CD4-positive, alpha-beta T cell (primary cell): ENCODE results near the gene RNF133. TPM values are rescaled to one million over a fixed set of nuclear protein-coding genes. Genes with fewer than 3 reads are reported as not detected.

Experiments
- ATAC-seq: fragments of 200-7000 bp; cut with Tn5 transposase; one replicate; pipeline ENCODE4 v1.10.0; 2022; ENCODE audit warnings: mild to moderate bottlenecking; ENCODE audit not compliant: poor library complexity
- CTCF ChIA-PET: fragments of 350-600 bp; sonication (Branson Sonifier 250); formaldehyde crosslinking; loops from one replicate; lab custom pipeline; 2021; ENCODE audit warnings: antibody characterized with exemption, inconsistent platforms; lab: Charles Lee
- POLR2A ChIA-PET: fragments of 350-600 bp; sonication (Branson Sonifier 250); formaldehyde crosslinking; loops from one replicate; lab custom pipeline; 2021; ENCODE audit warnings: antibody characterized with exemption, inconsistent platforms; lab: Charles Lee
- DNase-seq, 14 experiments: peaks; one replicate each; pipeline ENCODE4 v3.0.0-alpha.2; 2013 to 2020; ENCODE audit warnings: mixed read lengths in 2 of 14
- H3K27ac ChIP-seq, 2 donors: one replicate each; pipeline versions ENCODE4 v1.5.1 to v1.7.0; 2013; ENCODE audit warnings: low read length in 2 of 2, low read depth in 1 of 2, mild to moderate bottlenecking in 1 of 2
- H3K27me3 ChIP-seq, 2 experiments: 1 replicate in 1 of 2; 2 replicates in 1 of 2; pipeline versions ENCODE4 v1.6.1 to v1.7.0; 2013; ENCODE audit warnings: low read length in 2 of 2, control low read depth in 1 of 2, mild to moderate bottlenecking in 1 of 2, moderate library complexity in 1 of 2; ENCODE audit not compliant: insufficient read depth in 2 of 2, control insufficient read depth in 1 of 2
- H3K36me3 ChIP-seq: one replicate; pipeline ENCODE4 v1.6.1; 2013; ENCODE audit warnings: low read length, control low read depth; ENCODE audit not compliant: insufficient read depth
- H3K4me1 ChIP-seq: one replicate; pipeline ENCODE4 v1.6.1; 2013; ENCODE audit warnings: low read length, control low read depth; ENCODE audit not compliant: insufficient read depth
- H3K4me3 ChIP-seq: one replicate; pipeline ENCODE4 v1.5.1; 2013; ENCODE audit warnings: mild to moderate bottlenecking, low read length, moderate library complexity
- H3K9me3 ChIP-seq, 2 experiments: 1 replicate in 1 of 2; 2 replicates in 1 of 2; pipeline versions ENCODE4 v1.6.1 to v1.7.0; 2013; ENCODE audit warnings: low read length in 2 of 2, mild to moderate bottlenecking in 2 of 2, control low read depth in 1 of 2, moderate library complexity in 1 of 2; ENCODE audit not compliant: control insufficient read depth in 1 of 2, insufficient read depth in 1 of 2
- H3K27ac Mint-ChIP-seq: one replicate; pipeline ENCODE4 v1.8.0; 2020; ENCODE audit warnings: mixed read lengths
- H3K27me3 Mint-ChIP-seq: one replicate; pipeline ENCODE4 v1.8.0; 2021; ENCODE audit warnings: mixed read lengths
- H3K36me3 Mint-ChIP-seq: one replicate; pipeline ENCODE4 v1.8.0; 2021; ENCODE audit warnings: low read depth, mixed read lengths
- H3K4me1 Mint-ChIP-seq: one replicate; pipeline ENCODE4 v1.8.0; 2021; ENCODE audit warnings: low read depth, mixed read lengths
- H3K4me3 Mint-ChIP-seq: one replicate; pipeline ENCODE4 v1.8.0; 2020; ENCODE audit warnings: mild to moderate bottlenecking, mixed read lengths
- H3K9me3 Mint-ChIP-seq: one replicate; pipeline ENCODE4 v1.8.0; 2020; ENCODE audit warnings: mixed read lengths
- intact Hi-C, 2 experiments: fragments of 100-400 bp; cut with DNase I in 1 of 2; cut with micrococcal nuclease in 1 of 2; formaldehyde crosslinking; loops; one replicate each; pipeline versions ENCODE4 v1.15.1 to v1.9.0; 2023 to 2025; cut with DNase I, micrococcal nuclease
- total RNA-seq, 174 experiments: library from RNA in 2 of 174; stranded (reverse) in 2 of 174; gene quantifications; one replicate each; pipeline ENCODE4 v1.2.3 and lab custom pipeline; 2021 to 2026
- TF ChIP-seq, protein P1 (sequence below): fragments of 200-600 bp; IDR thresholded peaks from one replicate; pipeline ENCODE4 v1.8.0; 2022; ENCODE audit warnings: antibody characterized with exemption, mild to moderate bottlenecking

Gene RNF133
- total RNA-seq, 2 experiments from 2014 or later: not detected

DNA sequence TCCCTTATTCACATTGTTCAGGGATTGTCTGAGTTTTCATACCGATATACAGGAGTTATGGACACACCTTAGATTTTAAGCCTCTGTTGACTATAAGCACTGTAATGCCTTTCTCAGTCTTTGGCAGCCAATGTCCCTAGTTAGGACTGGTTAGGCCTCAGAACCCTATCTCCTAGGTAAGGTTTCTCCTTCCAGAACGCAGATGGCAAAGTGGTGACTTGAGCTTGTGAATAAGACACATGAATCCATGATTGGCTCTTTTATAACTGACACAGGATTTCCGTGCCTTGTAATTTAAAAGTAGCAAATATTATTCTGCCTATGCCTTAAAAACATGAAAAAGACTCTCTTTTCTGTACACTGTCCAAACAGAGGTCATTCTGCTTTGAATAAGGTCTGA lies 16.3 kb upstream of the RNF133 start:
- H3K9me3 Mint-ChIP-seq: peaks cover 4% of the 10 kb centered on the region
- H3K36me3 Mint-ChIP-seq: no peaks in the 10 kb centered on the region

DNA sequence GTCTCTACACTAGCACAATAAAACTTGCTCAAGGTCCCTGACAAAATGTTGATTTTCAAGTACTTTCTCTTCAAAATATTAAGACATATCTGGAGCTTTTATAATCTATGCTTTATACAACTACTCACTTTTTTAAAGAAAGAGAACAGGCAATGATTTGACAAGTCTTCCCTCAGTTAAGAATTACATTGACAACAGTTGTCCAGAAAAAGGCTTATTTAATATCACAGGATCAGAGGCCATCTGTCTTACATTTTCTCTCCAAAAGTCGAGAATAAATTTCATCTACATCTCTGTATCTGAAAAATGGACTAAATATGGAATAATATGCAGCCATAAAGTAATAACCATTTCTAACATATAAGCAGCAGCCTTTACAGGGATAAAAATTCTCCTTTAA lies 12.0 kb upstream of the RNF133 start:
- TF ChIP-seq, protein P1, sequence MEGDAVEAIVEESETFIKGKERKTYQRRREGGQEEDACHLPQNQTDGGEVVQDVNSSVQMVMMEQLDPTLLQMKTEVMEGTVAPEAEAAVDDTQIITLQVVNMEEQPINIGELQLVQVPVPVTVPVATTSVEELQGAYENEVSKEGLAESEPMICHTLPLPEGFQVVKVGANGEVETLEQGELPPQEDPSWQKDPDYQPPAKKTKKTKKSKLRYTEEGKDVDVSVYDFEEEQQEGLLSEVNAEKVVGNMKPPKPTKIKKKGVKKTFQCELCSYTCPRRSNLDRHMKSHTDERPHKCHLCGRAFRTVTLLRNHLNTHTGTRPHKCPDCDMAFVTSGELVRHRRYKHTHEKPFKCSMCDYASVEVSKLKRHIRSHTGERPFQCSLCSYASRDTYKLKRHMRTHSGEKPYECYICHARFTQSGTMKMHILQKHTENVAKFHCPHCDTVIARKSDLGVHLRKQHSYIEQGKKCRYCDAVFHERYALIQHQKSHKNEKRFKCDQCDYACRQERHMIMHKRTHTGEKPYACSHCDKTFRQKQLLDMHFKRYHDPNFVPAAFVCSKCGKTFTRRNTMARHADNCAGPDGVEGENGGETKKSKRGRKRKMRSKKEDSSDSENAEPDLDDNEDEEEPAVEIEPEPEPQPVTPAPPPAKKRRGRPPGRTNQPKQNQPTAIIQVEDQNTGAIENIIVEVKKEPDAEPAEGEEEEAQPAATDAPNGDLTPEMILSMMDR: no peak
- no peak overlapping the region for H3K4me3 Mint-ChIP-seq
- H3K27me3 ChIP-seq: no peaks in the 10 kb centered on the region
- intact Hi-C loops: no loop called here
- no peak overlapping the region for H3K27ac ChIP-seq
- POLR2A ChIA-PET: no interaction called here
- H3K4me3 ChIP-seq: no peak overlapping the region
- no peaks in the 10 kb centered on the region for H3K9me3 ChIP-seq
- H3K9me3 Mint-ChIP-seq: no peaks in the 10 kb centered on the region
- H3K27ac Mint-ChIP-seq: no peak overlapping the region
- ATAC-seq (no peak), DNase-seq (no peak)
- H3K27me3 Mint-ChIP-seq: no peaks in the 10 kb centered on the region
- CTCF ChIA-PET: no interaction called here
- H3K36me3 Mint-ChIP-seq: no peaks in the 10 kb centered on the region
- H3K4me1 Mint-ChIP-seq: no peaks in the 10 kb centered on the region
- no peaks in the 10 kb centered on the region for H3K36me3 ChIP-seq
- no peaks in the 10 kb centered on the region for H3K4me1 ChIP-seq

More for the DNA sequence above, 16.3 kb upstream of the RNF133 start:
- CTCF ChIA-PET: interaction anchor here (0.6 kb wide), 1 partner anchor 11 kb away, joined by 3 read pairs; no protein-coding TSS in a partner anchor
- POLR2A ChIA-PET: no interaction called here
- H3K27me3 ChIP-seq: no peaks in the 10 kb centered on the region
- intact Hi-C loops: no loop called here
- peaks cover 0 to 5% of the 10 kb centered on the region in 2 experiments for H3K9me3 ChIP-seq
- ATAC-seq: no peak
- Mint-ChIP-seq H3K4me3 (no peak overlapping the region), H3K4me1 (no peaks in the 10 kb centered on the region), H3K27me3 (no peaks in the 10 kb centered on the region), H3K27ac (no peak overlapping the region)
- no peak overlapping the region for H3K4me3 ChIP-seq
- H3K4me1 ChIP-seq: no peaks in the 10 kb centered on the region
- DNase-seq: no peak
- no peaks in the 10 kb centered on the region for H3K36me3 ChIP-seq
- H3K27ac ChIP-seq: no peak overlapping the region
- TF ChIP-seq, protein P1: no peak

DNA sequence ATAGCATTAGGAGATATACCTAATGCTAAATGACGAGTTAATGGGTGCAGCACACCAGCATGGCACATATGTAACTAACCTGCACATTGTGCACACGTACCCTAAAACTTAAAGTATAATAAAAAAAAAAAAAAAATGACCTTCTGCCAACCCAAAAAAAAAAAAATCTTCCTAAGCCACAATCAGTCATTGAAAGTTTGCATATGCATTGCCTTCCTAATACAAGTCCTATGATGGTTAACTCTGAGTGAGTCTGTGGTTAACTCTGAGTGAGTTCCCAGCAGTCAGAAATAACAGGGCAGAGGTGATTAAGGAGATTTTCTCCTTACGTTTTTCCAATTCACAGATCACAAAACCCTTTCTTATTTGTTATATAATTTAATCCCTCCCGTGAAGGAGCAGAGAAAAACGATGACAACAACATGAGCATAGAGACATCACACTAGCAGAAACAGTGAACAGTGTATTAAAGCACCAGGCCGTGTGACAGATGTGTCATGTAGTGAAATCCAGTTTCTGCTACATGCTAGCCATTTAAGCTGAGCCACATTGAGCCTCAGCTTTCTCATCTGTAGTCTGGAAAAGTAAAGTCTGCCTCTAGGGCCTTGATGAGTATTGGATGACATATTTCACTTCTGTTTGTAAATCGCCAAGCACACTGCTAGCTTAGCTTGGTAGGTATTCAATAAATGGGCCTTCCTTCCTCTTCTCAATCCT lies 11.2 kb upstream of the RNF133 start:
- no peaks in the 10 kb centered on the region for H3K27me3 ChIP-seq
- no peak overlapping the region for H3K4me3 ChIP-seq
- Mint-ChIP-seq H3K4me3 (no peak overlapping the region), H3K9me3 (peaks cover 1% of the 10 kb centered on the region), H3K36me3 (no peaks in the 10 kb centered on the region), H3K4me1 (no peaks in the 10 kb centered on the region), H3K27me3 (no peaks in the 10 kb centered on the region), H3K27ac (no peak overlapping the region)
- H3K9me3 ChIP-seq: no peaks in the 10 kb centered on the region
- intact Hi-C loops: no loop called here
- H3K4me1 ChIP-seq: no peaks in the 10 kb centered on the region
- H3K27ac ChIP-seq: no peak overlapping the region
- ChIA-PET CTCF (no interaction called here), POLR2A (no interaction called here)
- DNase-seq (no peak), ATAC-seq (no peak)
- TF ChIP-seq, protein P1: no peak
- no peaks in the 10 kb centered on the region for H3K36me3 ChIP-seq
